ENCODE measurements around the gene HDAC7.

Gene HDAC7

DNA sequence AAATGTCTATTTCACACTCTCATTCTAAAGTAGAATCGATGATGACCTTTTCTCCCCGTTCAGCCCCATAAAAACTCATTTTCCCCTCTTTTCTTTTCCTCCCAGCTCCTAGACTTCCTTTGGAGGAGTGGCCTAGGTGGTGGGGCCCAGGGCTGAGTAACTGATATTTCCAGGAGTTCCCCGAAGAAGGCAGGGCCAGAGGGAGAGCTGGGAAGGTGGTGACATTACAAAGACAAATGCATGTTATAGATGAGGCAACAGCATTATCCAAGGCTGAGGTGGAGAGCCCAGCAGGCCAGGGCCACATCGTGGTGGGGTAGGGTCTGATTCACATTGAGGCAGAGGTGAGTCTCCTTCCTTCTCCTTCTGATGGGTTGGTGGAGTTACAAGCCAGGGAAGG lies 22.2 kb upstream of the HDAC7 start:
- Mint-ChIP-seq H3K36me3 (peaks cover 31 to 43% of the 10 kb centered on the region in 2 donors), H3K4me3 (no peak overlapping the region), H3K9me3 (no peaks in the 10 kb centered on the region), H3K4me1 (peaks cover 6 to 8% of the 10 kb centered on the region in 2 donors), H3K27ac (no peak overlapping the region), H3K27me3 (no peaks in the 10 kb centered on the region)
- ATAC-seq (replicated peaks) (no peak), DNase-seq (no peak)

DNA sequence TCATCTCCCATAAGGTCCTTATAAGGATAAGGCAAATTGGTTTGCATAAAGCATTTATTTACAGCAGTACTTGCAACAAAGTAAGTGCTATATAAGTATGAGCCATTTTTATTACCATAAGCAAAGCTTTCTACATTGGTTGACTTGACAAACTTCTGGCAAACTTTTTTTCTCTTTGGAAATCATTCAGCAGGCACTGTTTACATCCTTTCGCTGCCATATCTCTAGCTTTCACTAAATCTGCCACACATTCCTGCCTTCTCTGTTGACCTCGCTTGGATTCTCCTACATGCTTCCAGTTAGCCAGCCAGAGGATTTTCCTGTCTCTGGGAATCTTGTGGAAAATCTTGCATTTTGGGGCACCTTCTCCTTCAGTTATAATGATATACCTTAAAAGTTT lies 21.8 kb upstream of the HDAC7 start:
- H3K4me1 Mint-ChIP-seq: peaks cover 9 to 11% of the 10 kb centered on the region in 2 donors
- no peak overlapping the region for H3K27ac Mint-ChIP-seq
- no peak overlapping the region for H3K4me3 Mint-ChIP-seq
- H3K9me3 Mint-ChIP-seq: no peaks in the 10 kb centered on the region
- no peaks in the 10 kb centered on the region for H3K27me3 Mint-ChIP-seq
- peaks cover 31 to 39% of the 10 kb centered on the region in 2 donors for H3K36me3 Mint-ChIP-seq
- DNase-seq (no peak), ATAC-seq (replicated peaks) (no peak)

DNA sequence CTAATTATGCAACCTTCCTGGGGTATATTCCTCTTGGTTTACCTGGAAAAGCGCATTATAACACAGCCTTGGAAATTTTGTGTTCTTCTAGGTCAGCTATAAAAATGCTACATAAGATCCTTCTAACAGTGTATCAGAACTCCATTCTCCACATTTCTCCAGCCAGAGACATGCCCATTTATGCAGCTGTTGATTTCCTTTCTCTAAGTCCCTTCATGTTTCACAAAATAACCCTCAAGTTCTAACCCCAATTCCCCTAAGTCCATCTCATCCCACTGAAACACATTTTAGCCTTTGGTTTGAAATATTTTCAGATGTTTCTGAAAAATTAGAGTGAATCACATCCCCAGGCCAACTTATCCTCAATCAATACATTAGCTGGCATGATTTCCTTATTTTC lies 20.9 kb upstream of the HDAC7 start:
- DNase-seq (no peak), ATAC-seq (replicated peaks) (no peak)
- H3K36me3 Mint-ChIP-seq: peaks cover 21 to 30% of the 10 kb centered on the region in 2 donors
- H3K9me3 Mint-ChIP-seq: no peaks in the 10 kb centered on the region
- no peak overlapping the region for H3K4me3 Mint-ChIP-seq
- peak overlapping the region; percentile 11 for H3K27ac Mint-ChIP-seq
- H3K27me3 Mint-ChIP-seq: no peaks in the 10 kb centered on the region
- H3K4me1 Mint-ChIP-seq: peaks cover 14 to 21% of the 10 kb centered on the region in 2 donors

DNA sequence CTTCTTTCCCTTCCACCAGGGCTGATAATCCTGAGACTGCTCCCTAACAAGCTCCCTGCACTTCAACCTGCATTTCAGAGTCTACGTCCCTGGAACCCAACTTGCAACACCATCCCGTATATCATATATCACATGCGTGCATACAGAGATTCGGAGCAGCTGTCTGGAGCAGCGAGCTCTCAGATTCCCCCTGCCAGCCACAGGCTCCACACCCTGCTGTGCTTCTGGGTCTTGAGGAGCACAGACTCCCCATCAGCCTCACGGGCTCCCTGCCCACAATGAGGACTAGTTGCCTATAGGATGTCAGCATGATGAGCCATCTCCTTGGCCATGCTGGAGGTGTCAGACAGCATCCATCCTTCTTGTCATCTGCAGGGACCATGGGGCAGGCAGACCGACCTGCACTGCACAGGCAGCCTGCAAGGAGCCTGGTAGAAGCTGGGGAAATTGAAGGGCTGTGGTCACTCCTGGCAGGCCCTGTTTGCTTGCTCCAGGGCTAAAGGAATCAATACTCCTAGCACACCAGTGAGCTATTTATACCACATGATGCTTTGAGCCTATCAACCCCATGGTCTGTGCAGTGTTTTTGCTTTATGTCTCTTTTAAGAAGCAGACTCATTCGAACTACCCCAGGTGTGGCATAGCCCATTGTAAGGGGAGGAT lies 19.6 kb upstream of the HDAC7 start:
- H3K36me3 Mint-ChIP-seq: peaks cover 11 to 17% of the 10 kb centered on the region in 2 donors
- H3K4me3 Mint-ChIP-seq: no peak overlapping the region
- H3K4me1 Mint-ChIP-seq: peaks cover 25 to 33% of the 10 kb centered on the region in 2 donors
- no peak for ATAC-seq (replicated peaks)
- no peaks in the 10 kb centered on the region for H3K27me3 Mint-ChIP-seq
- no peaks in the 10 kb centered on the region for H3K9me3 Mint-ChIP-seq
- H3K27ac Mint-ChIP-seq: no peak overlapping the region
- DNase-seq: no peak

DNA sequence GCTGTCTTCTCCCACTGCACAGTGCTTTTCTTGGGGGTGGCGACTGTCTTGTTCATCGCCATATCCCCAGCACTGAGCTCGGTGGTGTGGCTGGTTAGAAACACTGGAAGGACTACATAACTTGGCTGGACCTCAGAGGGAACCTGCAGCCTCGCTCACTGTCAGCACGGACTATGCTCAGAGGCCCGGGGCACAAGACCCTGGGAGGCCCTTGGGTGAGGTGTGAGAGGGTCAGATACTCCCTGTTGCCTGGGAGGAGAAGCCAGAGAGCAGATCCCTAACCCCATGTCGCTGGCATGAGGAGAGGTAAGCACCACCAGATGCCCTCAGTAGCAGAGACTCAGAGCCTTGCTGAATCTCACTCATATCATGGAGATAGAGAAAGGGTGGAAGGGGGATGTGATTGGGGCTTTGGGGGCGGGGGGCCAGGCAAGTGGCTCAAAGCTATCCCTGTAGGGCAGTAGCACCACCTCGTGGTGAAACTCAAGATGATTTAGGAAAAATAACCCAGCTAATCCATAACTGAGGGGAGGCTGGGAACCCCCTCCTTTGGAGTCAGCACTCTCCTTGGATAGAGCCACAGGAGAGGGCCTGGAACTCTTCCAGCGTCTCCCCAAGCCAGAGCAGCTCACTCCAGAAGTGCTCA lies 18.7 kb upstream of the HDAC7 start:
- no peak overlapping the region for H3K27ac Mint-ChIP-seq
- no peak overlapping the region for H3K4me3 Mint-ChIP-seq
- H3K4me1 Mint-ChIP-seq: peaks cover 32 to 42% of the 10 kb centered on the region in 2 donors
- DNase-seq (no peak), ATAC-seq (replicated peaks) (peak; percentile 28 to 47)
- no peaks in the 10 kb centered on the region for H3K9me3 Mint-ChIP-seq
- H3K27me3 Mint-ChIP-seq: no peaks in the 10 kb centered on the region
- H3K36me3 Mint-ChIP-seq: peaks cover 4 to 8% of the 10 kb centered on the region in 2 donors

DNA sequence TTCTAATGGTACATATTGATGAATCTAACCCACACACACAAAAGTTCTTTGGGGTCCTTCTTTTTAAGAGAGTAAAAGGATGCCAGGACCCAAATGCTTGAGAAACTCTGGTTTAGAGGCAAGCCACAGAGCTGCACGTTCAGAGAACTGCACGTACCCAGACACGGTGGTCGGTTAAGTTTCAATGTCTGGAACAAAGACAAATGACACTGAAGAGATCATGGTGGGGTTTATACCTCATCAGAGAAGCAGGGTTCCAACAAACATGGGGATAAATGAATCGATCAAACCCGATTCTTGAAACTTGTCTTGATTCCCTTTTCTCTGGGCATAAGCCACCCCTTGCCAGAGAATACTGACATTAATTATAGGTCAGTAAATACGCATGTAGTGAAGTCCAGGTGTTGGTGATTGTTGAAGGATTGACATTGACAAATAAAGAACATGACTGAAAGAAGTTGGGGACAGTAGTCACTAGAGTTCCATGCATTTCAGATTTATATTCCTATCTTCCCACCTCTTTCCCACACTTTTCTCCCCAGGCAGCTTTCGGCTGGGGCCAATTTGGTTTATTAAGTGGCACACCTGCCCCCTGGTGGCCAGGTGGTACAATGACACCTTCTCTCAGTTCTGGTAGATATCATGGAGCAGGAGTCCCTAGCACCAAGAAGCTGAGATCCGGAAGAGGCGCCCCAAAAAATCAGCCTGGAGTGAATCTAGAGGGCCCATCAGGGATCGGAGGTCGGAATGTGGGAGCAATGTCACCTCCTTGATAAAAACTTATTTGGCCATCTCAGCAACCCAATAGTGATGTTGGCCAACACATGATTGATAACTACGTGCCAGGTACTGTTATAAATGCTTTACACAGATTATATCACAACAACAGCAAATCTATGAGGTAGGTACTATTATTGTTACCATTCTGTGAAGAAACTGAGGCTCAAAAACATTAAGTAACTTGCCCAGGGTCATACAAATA lies 17.8 kb upstream of the HDAC7 start:
- H3K27ac Mint-ChIP-seq: no peak overlapping the region
- peaks cover 0 to 4% of the 10 kb centered on the region in 2 donors for H3K36me3 Mint-ChIP-seq
- H3K4me3 Mint-ChIP-seq: no peak overlapping the region
- peak; percentile 34 to 41 for ATAC-seq (replicated peaks)
- no peaks in the 10 kb centered on the region for H3K27me3 Mint-ChIP-seq
- peaks cover 40 to 52% of the 10 kb centered on the region in 2 donors for H3K4me1 Mint-ChIP-seq
- no peak for DNase-seq
- no peaks in the 10 kb centered on the region for H3K9me3 Mint-ChIP-seq

DNA sequence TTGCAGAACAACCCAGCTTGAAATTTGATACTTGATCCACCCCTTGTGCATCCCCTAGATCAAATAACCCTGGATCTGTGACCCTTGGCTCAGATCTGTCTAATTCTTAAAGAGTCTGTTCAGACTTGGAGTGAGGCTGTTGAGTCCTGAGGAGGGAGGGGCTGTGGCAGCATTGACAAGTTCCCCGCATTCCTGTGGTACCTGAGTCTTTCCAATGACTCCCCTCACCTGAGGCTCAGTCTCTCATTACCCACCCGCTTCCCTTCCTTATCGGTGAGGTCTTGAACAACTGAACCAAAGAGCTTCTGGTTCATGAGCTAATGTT lies 16.1 kb upstream of the HDAC7 start:
- no peak overlapping the region for H3K4me3 Mint-ChIP-seq
- no peaks in the 10 kb centered on the region for H3K36me3 Mint-ChIP-seq

DNA sequence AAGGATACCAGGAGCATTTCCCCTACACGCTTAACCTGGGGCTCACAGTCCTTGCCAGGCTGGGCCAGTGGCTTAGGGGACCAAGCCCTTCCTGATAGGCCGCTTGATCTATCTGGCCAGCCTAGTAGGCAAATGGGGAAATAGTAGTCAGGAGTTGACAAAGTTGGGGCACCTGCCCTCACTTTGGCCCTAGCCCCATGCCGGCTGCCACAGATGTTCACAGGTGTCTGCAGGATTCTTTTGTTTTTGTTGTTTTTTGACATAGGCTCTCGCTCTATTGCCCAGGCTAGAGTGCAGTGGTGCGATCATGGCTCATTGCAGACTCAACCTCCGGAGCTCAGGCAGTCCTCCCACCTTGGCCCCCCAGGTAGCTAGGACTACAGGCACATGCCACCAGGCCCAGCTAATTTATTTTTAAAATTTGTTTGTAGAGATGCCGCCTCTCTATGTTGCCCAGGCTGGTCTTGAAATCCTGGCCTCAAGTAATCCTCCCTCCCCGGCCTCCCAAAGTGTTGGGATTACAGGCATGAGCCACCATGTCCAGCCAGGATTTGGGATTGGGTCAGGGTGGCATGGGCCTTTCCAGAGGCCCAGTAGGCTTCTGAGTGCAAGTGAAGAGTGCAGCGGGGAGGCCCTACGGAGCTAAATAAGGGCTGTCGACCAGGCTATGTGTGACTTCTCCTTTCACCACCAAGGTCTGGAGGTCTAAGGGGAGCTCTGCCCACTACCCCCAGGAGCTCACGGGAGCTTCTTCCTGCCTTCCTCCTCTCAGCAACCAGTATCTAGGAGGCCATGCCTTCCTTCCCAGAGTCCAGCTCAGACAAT lies 15.5 kb upstream of the HDAC7 start:
- no peaks in the 10 kb centered on the region for H3K27me3 Mint-ChIP-seq
- DNase-seq (no peak), ATAC-seq (replicated peaks) (no peak)
- H3K27ac Mint-ChIP-seq: peak overlapping the region; percentile 74
- no peaks in the 10 kb centered on the region for H3K36me3 Mint-ChIP-seq
- no peak overlapping the region for H3K4me3 Mint-ChIP-seq
- peaks cover 52 to 74% of the 10 kb centered on the region in 2 donors for H3K4me1 Mint-ChIP-seq
- H3K9me3 Mint-ChIP-seq: no peaks in the 10 kb centered on the region

More for the DNA sequence above, 16.1 kb upstream of the HDAC7 start:
- Mint-ChIP-seq H3K4me1 (peaks cover 48 to 69% of the 10 kb centered on the region in 2 donors), H3K9me3 (no peaks in the 10 kb centered on the region), H3K27me3 (no peaks in the 10 kb centered on the region), H3K27ac (peak overlapping the region; percentile 74)
- no peak for DNase-seq
- ATAC-seq (replicated peaks): no peak

DNA sequence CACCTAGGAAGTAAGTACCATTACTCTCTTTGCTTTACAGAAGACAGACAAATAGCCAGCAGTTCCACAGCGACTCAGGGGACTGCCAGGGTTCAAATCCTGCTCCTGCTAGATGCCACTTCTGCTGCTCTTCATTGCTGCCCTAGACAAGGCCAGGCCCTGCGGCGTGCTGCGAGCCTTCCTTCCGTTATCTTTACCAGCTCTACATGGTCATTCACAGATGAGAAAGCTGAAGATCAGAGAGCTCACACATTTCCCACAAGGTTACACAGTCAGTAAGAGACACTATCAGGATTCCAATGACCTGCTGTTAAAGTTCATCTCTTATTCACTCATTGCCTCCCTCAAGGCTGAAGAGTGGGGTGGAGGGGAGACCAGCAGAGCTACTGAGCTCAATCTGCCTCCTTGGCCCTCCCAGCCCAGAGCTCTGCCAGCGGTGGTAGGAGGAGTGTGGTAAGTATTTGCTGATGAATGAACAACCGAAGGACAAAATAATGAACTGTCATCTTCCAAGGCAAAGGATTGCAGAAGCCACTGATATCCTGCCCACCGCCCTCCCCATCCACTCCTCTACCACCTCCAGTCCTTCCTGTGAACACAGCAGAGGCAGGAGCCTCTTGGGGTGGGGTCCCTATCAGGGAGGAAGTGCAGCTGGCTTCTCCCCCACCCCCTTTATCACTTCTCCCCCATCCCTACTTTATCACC lies 14.6 kb upstream of the HDAC7 start:
- Mint-ChIP-seq H3K4me1 (peaks cover 52 to 77% of the 10 kb centered on the region in 2 donors), H3K36me3 (no peaks in the 10 kb centered on the region), H3K27me3 (no peaks in the 10 kb centered on the region), H3K27ac (peak overlapping the region; percentile 60), H3K4me3 (no peak overlapping the region), H3K9me3 (no peaks in the 10 kb centered on the region)
- ATAC-seq (replicated peaks): no peak
- DNase-seq: no peak

DNA sequence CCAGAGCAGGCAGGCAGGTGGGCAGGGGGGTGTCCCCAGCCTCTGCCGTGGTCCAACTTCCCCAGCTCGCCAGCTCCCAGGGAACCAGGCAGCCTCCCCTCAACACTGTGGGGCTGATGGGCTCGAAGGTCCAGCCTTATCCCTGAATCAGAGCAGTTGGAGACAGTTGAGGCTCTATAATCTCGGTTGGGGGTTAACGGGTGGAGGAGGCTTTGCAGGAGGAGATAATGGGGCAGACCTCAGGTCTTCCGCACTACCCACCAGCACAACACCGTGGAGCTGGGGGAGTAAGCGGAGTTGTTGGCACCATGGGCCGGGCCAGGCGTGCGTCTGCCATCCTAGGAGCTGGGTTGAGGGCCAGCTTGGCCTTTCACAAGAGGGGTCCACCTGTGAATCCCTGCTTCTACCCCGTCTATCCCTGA lies 13.9 kb upstream of the HDAC7 start:
- no peak for DNase-seq
- no peaks in the 10 kb centered on the region for H3K9me3 Mint-ChIP-seq
- no peaks in the 10 kb centered on the region for H3K27me3 Mint-ChIP-seq
- H3K4me3 Mint-ChIP-seq: peak overlapping the region in 1 of 2 donors; percentile 19
- no peaks in the 10 kb centered on the region for H3K36me3 Mint-ChIP-seq
- ATAC-seq (replicated peaks): no peak
- peaks cover 58 to 84% of the 10 kb centered on the region in 2 donors for H3K4me1 Mint-ChIP-seq
- peak overlapping the region; percentile 60 for H3K27ac Mint-ChIP-seq

DNA sequence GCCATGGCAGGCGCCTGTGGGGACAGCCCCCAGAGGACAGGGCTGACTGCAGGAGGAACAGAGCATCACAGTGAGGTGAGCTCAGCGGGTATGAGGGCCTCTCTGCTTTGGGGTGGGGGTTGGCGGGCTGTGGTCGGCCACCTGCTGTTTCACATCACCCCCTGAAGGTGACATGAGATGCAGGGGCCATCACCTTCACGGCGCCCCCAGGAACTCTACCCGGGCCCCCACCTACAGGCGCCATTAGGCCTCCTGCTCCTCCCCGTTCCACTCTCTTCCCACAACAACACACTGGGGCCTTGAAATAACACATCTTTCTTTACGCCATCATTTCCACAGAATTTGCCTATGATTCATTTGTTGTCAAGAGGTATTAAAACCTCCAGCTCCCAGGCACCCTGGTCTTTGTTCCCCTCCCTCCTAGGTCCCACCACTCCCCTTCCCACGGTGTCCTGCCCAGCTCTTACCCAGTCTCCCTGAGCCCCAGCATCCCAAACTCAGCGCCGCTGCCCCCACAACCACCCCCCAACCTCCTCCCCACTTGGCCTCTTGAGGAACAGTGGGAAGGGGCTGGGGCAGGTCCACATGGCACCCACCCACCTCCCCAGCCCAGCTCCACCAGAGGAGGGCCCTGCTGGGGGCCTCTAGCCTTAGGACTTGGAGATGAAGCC lies 12.7 kb upstream of the HDAC7 start:
- peak overlapping the region; percentile 91 for H3K27ac Mint-ChIP-seq
- H3K36me3 Mint-ChIP-seq: no peaks in the 10 kb centered on the region
- peaks cover 55 to 84% of the 10 kb centered on the region in 2 donors for H3K4me1 Mint-ChIP-seq
- H3K4me3 Mint-ChIP-seq: peak overlapping the region; percentile 11 to 21
- H3K9me3 Mint-ChIP-seq: no peaks in the 10 kb centered on the region
- H3K27me3 Mint-ChIP-seq: no peaks in the 10 kb centered on the region
- DNase-seq (peak; percentile 65), ATAC-seq (replicated peaks) (peak; percentile 90 to 92)

DNA sequence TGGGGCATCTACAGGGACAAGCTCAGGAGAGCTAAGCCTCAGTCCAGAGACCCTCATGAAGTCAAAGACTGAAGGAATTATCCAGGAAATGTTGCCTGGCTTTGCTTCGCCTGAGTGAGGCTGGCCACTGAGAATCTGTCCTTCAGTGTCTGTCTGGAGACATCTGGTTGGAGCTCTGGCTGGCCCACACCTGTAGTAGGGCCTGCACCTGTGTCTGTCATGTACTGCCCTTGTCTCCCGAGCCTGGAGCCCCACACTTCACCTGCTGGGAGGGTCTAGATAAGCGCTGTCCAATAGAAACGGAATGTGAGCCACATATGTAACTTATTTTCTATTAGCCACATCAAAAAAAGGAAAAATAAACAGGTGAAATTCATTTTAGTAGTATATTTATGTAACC lies 9.9 kb upstream of the HDAC7 start:
- Mint-ChIP-seq H3K36me3 (no peaks in the 10 kb centered on the region), H3K27ac (no peak overlapping the region), H3K4me1 (peaks cover 47 to 66% of the 10 kb centered on the region in 2 donors), H3K27me3 (no peaks in the 10 kb centered on the region), H3K4me3 (no peak overlapping the region), H3K9me3 (no peaks in the 10 kb centered on the region)
- DNase-seq: no peak
- ATAC-seq (replicated peaks): no peak

DNA sequence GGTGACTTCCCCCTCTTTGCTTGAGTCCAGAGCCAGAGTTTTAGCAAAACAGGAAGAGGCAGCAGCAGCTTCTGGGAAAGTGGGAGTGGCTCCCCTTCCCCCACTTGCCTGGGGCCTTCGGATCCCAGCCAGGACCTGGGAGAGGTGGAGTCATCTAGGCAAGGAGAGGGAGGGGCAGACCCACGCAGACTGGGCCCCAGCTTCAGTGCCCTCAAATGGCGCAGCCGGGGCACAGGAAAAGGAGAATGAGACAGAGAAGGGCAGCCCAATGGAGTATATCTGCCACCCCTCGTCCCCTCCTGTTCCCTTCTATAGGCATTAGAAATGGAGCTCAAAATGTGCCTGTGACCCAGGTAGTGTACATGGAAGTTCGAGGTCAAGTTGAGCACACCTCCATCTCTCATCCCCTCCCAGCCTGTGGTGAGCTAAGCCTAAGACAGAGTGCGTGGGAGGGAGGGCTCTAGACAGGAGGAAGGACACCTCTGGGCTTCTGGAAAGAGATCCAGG lies 9.3 kb upstream of the HDAC7 start:
- Mint-ChIP-seq H3K36me3 (no peaks in the 10 kb centered on the region), H3K4me1 (peaks cover 46 to 66% of the 10 kb centered on the region in 2 donors), H3K27me3 (no peaks in the 10 kb centered on the region), H3K9me3 (no peaks in the 10 kb centered on the region), H3K27ac (no peak overlapping the region), H3K4me3 (no peak overlapping the region)
- no peak for ATAC-seq (replicated peaks)
- no peak for DNase-seq
